H9 (cell line): Measurements from ENCODE around the gene HDDC2. TPM values are rescaled to one million over a fixed set of nuclear protein-coding genes. Genes with fewer than 3 reads are reported as not detected.

Experiments
- DNase-seq: peaks from one replicate; pipeline ENCODE4 v3.0.0-alpha.2; 2017
- H2AFZ ChIP-seq: one replicate; pipeline ENCODE4 v1.6.1; 2013; ENCODE audit warnings: mild to moderate bottlenecking, low read length, control low read depth, moderate library complexity
- H2AK5ac ChIP-seq: 2 replicates; pipeline ENCODE4 v1.6.1; 2013; ENCODE audit warnings: low read length, control low read depth, mixed read lengths; ENCODE audit not compliant: insufficient read length
- H2BK120ac ChIP-seq: one replicate; pipeline ENCODE4 v1.6.1; 2013; ENCODE audit warnings: low read depth, mild to moderate bottlenecking, low read length, control low read depth, inconsistent platforms; ENCODE audit not compliant: poor library complexity, severe bottlenecking
- H2BK12ac ChIP-seq: 2 replicates; pipeline ENCODE4 v1.6.1; 2013; ENCODE audit warnings: low read length, control low read depth, mixed read lengths, low read depth; ENCODE audit not compliant: insufficient read length
- H2BK15ac ChIP-seq: 2 replicates; pipeline ENCODE4 v1.6.1; 2013; ENCODE audit warnings: low read depth, low read length, control low read depth
- H2BK20ac ChIP-seq: one replicate; pipeline ENCODE4 v1.6.1; 2013; ENCODE audit warnings: low read depth, mild to moderate bottlenecking, low read length, control low read depth, inconsistent platforms; ENCODE audit not compliant: poor library complexity, severe bottlenecking
- H2BK5ac ChIP-seq: 2 replicates; pipeline ENCODE4 v1.6.1; 2013; ENCODE audit warnings: low read length, control low read depth, mixed read lengths; ENCODE audit not compliant: insufficient read length
- H3K14ac ChIP-seq: 2 replicates; pipeline ENCODE4 v1.6.1; 2013; ENCODE audit warnings: low read length, control low read depth; ENCODE audit not compliant: insufficient read depth
- H3K18ac ChIP-seq: 2 replicates; pipeline ENCODE4 v1.6.1; 2013; ENCODE audit warnings: low read depth, mild to moderate bottlenecking, mixed read lengths, low read length, control low read depth; ENCODE audit not compliant: insufficient read length
- H3K23ac ChIP-seq: 2 replicates; pipeline ENCODE4 v1.6.1; 2013; ENCODE audit warnings: low read length, control low read depth, mixed read lengths, low read depth; ENCODE audit not compliant: insufficient read length
- H3K23me2 ChIP-seq: 2 replicates; pipeline ENCODE4 v1.6.1; 2013; ENCODE audit warnings: low read depth, mild to moderate bottlenecking, mixed read lengths, low read length, control low read depth; ENCODE audit not compliant: insufficient read length, poor library complexity, severe bottlenecking
- H3K27ac ChIP-seq: 2 replicates; pipeline ENCODE4 v1.5.1; 2013; ENCODE audit warnings: low read length, control low read depth, mixed read lengths, low read depth; ENCODE audit not compliant: insufficient read length
- H3K27me3 ChIP-seq: 2 replicates; pipeline ENCODE4 v1.6.1; 2013; ENCODE audit warnings: low read length, control low read depth, inconsistent platforms; ENCODE audit not compliant: insufficient read depth
- H3K4ac ChIP-seq: 2 replicates; pipeline ENCODE4 v1.6.1; 2013; ENCODE audit warnings: low read depth, mild to moderate bottlenecking, control low read depth, inconsistent platforms, low read length, moderate library complexity
- H3K4me1 ChIP-seq: 2 replicates; pipeline ENCODE4 v1.6.1; 2013; ENCODE audit warnings: low read length, control low read depth, inconsistent platforms; ENCODE audit not compliant: insufficient read depth
- H3K4me2 ChIP-seq: 2 replicates; pipeline ENCODE4 v1.6.1; 2013; ENCODE audit warnings: low read length, control low read depth, mixed read lengths; ENCODE audit not compliant: insufficient read length, insufficient read depth
- H3K56ac ChIP-seq: 2 replicates; pipeline ENCODE4 v1.6.1; 2013; ENCODE audit warnings: low read depth, mild to moderate bottlenecking, mixed read lengths, low read length, control low read depth; ENCODE audit not compliant: insufficient read length
- H3K79me1 ChIP-seq: 2 replicates; pipeline ENCODE4 v1.6.1; 2013; ENCODE audit warnings: low read depth, mild to moderate bottlenecking, moderate library complexity, low read length, control low read depth, inconsistent platforms; ENCODE audit not compliant: insufficient read depth, poor library complexity, severe bottlenecking
- H3K79me2 ChIP-seq: 2 replicates; pipeline ENCODE4 v1.6.1; 2013; ENCODE audit warnings: low read length, control low read depth, inconsistent platforms; ENCODE audit not compliant: insufficient read depth
- H3K9ac ChIP-seq: 2 replicates; pipeline ENCODE4 v1.6.1; 2013; ENCODE audit warnings: low read length, control low read depth, mixed read lengths; ENCODE audit not compliant: insufficient read length; ENCODE audit errors: extremely low read depth
- H3K9me3 ChIP-seq: one replicate; pipeline ENCODE4 v1.6.1; 2013; ENCODE audit warnings: low read depth, low read length, inconsistent platforms; ENCODE audit not compliant: control insufficient read depth
- H3T11ph ChIP-seq: one replicate; pipeline ENCODE4 v1.6.1; 2013; ENCODE audit warnings: mild to moderate bottlenecking, low read length, control low read depth, inconsistent platforms
- H4K20me1 ChIP-seq: one replicate; pipeline ENCODE4 v1.6.1; 2013; ENCODE audit not compliant: control insufficient read depth, insufficient read length, insufficient read depth
- H4K5ac ChIP-seq: 2 replicates; pipeline ENCODE4 v1.6.1; 2013; ENCODE audit warnings: low read depth, mild to moderate bottlenecking, mixed read lengths, low read length, control low read depth; ENCODE audit not compliant: insufficient read length
- H4K8ac ChIP-seq: replicated peaks from 2 replicates; pipeline ENCODE4 v1.6.1; 2013; ENCODE audit warnings: low read length, control low read depth, mixed read lengths, low read depth; ENCODE audit not compliant: insufficient read length
- H4K91ac ChIP-seq: 2 replicates; pipeline ENCODE4 v1.6.1; 2013; ENCODE audit warnings: low read depth, mild to moderate bottlenecking, moderate library complexity, mixed read lengths, low read length, control low read depth; ENCODE audit not compliant: insufficient read length
- H3K27ac Mint-ChIP-seq, 3 experiments: 2 replicates in 2 of 3; 3 replicates in 1 of 3; pipeline ENCODE4 v1.8.0; 2020 to 2021; ENCODE audit warnings: mixed read lengths in 3 of 3, mild to moderate bottlenecking in 1 of 3, moderate library complexity in 1 of 3
- H3K27me3 Mint-ChIP-seq: 2 replicates; pipeline ENCODE4 v1.8.0; 2021; ENCODE audit warnings: low read depth, mild to moderate bottlenecking, moderate library complexity, mixed read lengths
- H3K36me3 Mint-ChIP-seq, 3 experiments: 2 replicates in 2 of 3; 3 replicates in 1 of 3; pipeline ENCODE4 v1.8.0; 2020 to 2021; ENCODE audit warnings: low read depth in 3 of 3, mixed read lengths in 3 of 3; ENCODE audit not compliant: insufficient read depth in 1 of 3
- H3K4me1 Mint-ChIP-seq, 2 experiments: 2 replicates each; pipeline ENCODE4 v1.8.0; 2020; ENCODE audit warnings: mixed read lengths in 2 of 2
- H3K4me3 Mint-ChIP-seq, 2 experiments: 2 replicates in 1 of 2; 3 replicates in 1 of 2; pipeline ENCODE4 v1.8.0; 2020 to 2021; ENCODE audit warnings: mild to moderate bottlenecking in 2 of 2, mixed read lengths in 2 of 2, moderate library complexity in 1 of 2
- H3K9me3 Mint-ChIP-seq, 2 experiments: 2 replicates in 1 of 2; 3 replicates in 1 of 2; pipeline ENCODE4 v1.8.0; 2020; ENCODE audit warnings: mild to moderate bottlenecking in 2 of 2, mixed read lengths in 2 of 2, moderate library complexity in 1 of 2
- CTCF ChIP-seq: fragments of 200-600 bp; sonication (generic); conservative IDR thresholded peaks from 3 replicates; pipeline ENCODE4 v1.8.0; 2021; ENCODE audit warnings: antibody characterized with exemption, mild to moderate bottlenecking
- WGBS: extraction: QIAGEN DNeasy Blood & Tissue Kit; methylation state at CpG from one replicate; pipeline ENCODE4 v1.1.7; 2013; ENCODE audit warnings: missing lambda C conversion rate, low lambda C conversion rate, mixed read lengths; ENCODE audit not compliant: insufficient read length; ENCODE audit errors: extremely low coverage; 5-methylcytosine and 5-hydroxymethylcytosine counted together
- total RNA-seq: library from RNA; stranded (reverse); gene quantifications from 2 replicates; pipeline ENCODE4 v1.2.1, GENCODE V29; 2021

HDDC2 gene
- total RNA-seq, 1 experiment from 2014 or later, result 77.8 TPM

GRCh38 chr6:125231574-125232343 lies 70.0 kb downstream of the HDDC2 start:
- H2BK20ac ChIP-seq, result no peak overlapping the region
- H3K9me3 Mint-ChIP-seq, result no peaks in the 10 kb centered on the region
- H3K9me3 ChIP-seq, result no peaks in the 10 kb centered on the region
- H4K91ac ChIP-seq, result no peak overlapping the region
- H3K23me2 ChIP-seq, result no peaks in the 10 kb centered on the region
- no peak overlapping the region for H2BK12ac ChIP-seq
- H3K18ac ChIP-seq, result no peak overlapping the region
- no peak overlapping the region for H3K27ac ChIP-seq
- no peaks in the 10 kb centered on the region for H3K27me3 ChIP-seq
- H2BK5ac ChIP-seq, result no peak overlapping the region
- no peak for TF ChIP-seq CTCF
- H3K4me1 ChIP-seq, result no peaks in the 10 kb centered on the region
- H4K8ac ChIP-seq, result no peak overlapping the region
- no peak overlapping the region for H3K9ac ChIP-seq
- no peak overlapping the region for H3T11ph ChIP-seq
- H2BK120ac ChIP-seq, result no peak overlapping the region
- H4K5ac ChIP-seq, result no peak overlapping the region
- H3K27me3 Mint-ChIP-seq, result no peaks in the 10 kb centered on the region
- H3K79me1 ChIP-seq, result no peaks in the 10 kb centered on the region
- H3K79me2 ChIP-seq, result no peaks in the 10 kb centered on the region
- H2AFZ ChIP-seq, result no peak overlapping the region
- peaks cover 8 to 14% of the 10 kb centered on the region in 2 experiments; a peak in 3 of 4 replicates for H3K4me1 Mint-ChIP-seq
- no peak overlapping the region for H2BK15ac ChIP-seq
- H3K4me2 ChIP-seq, result no peak overlapping the region
- WGBS, result 100% methylated on average over 1 of the region's 7 CpGs
- H4K20me1 ChIP-seq, result no peaks in the 10 kb centered on the region
- H3K14ac ChIP-seq, result no peak overlapping the region
- no peak overlapping the region; a peak in 1 of 7 replicates for H3K27ac Mint-ChIP-seq
- H3K4me3 Mint-ChIP-seq, result no peak overlapping the region
- DNase-seq, result no peak
- H3K36me3 Mint-ChIP-seq, result no peaks in the 10 kb centered on the region
- no peak overlapping the region for H3K23ac ChIP-seq
- H3K4ac ChIP-seq, result no peak overlapping the region
- no peak overlapping the region for H3K56ac ChIP-seq
- no peak overlapping the region for H2AK5ac ChIP-seq
